Smooth muscle cell (in vitro differentiated cells): ENCODE results near the gene ZBTB4. TPM values are rescaled to one million over a fixed set of nuclear protein-coding genes. Genes with fewer than 3 reads are reported as not detected.

Experiments
- DNase-seq: peaks from one replicate; lab custom pipeline; 2025; ENCODE audit not compliant: unreplicated experiment; lab: John Stamatoyannopoulos, UW
- H2AFZ ChIP-seq: fragments of 200-600 bp; sonication (generic); 2 replicates; pipeline ENCODE4 v1.6.0; 2016; ENCODE audit warnings: antibody characterized with exemption, low read depth, mild to moderate bottlenecking
- H3F3A ChIP-seq: fragments of 200-600 bp; sonication (generic); 2 replicates; pipeline ENCODE4 v1.6.0; 2017; ENCODE audit warnings: antibody characterized with exemption, low read depth
- H3K27ac ChIP-seq: fragments of 200-600 bp; sonication (generic); 2 replicates; pipeline ENCODE4 v1.5.1; 2016; ENCODE audit warnings: low read depth, mild to moderate bottlenecking
- H3K27me3 ChIP-seq: fragments of 200-600 bp; sonication (generic); 2 replicates; pipeline ENCODE4 v1.6.1; 2016; ENCODE audit warnings: low read depth, mild to moderate bottlenecking
- H3K36me3 ChIP-seq: fragments of 200-600 bp; sonication (generic); 2 replicates; pipeline ENCODE4 v1.5.1; 2016; ENCODE audit warnings: low read depth
- H3K4me1 ChIP-seq: fragments of 200-600 bp; sonication (generic); 2 replicates; pipeline ENCODE4 v1.5.1; 2016; ENCODE audit warnings: low read depth
- H3K4me2 ChIP-seq: fragments of 200-600 bp; sonication (generic); 2 replicates; pipeline ENCODE4 v1.6.0; 2016; ENCODE audit warnings: mild to moderate bottlenecking
- H3K4me3 ChIP-seq: fragments of 200-600 bp; sonication (generic); 2 replicates; pipeline ENCODE4 v1.5.1; 2016; ENCODE audit warnings: mild to moderate bottlenecking
- H3K79me2 ChIP-seq: fragments of 200-600 bp; sonication (generic); 2 replicates; pipeline ENCODE4 v1.6.0; 2016; ENCODE audit warnings: low read depth, mild to moderate bottlenecking
- H3K9ac ChIP-seq: fragments of 200-600 bp; sonication (generic); 2 replicates; pipeline ENCODE4 v1.6.0; 2016; ENCODE audit warnings: low read depth
- H3K9me3 ChIP-seq: fragments of 200-600 bp; sonication (generic); replicated peaks from 2 replicates; pipeline ENCODE4 v1.5.1; 2016; ENCODE audit warnings: low read depth
- H4K20me1 ChIP-seq: fragments of 200-600 bp; sonication (generic); 2 replicates; pipeline ENCODE4 v1.6.0; 2016; ENCODE audit warnings: low read depth
- WGBS: methylation state at CpG from one replicate; pipeline ENCODE4 v1.1.7; 2016; ENCODE audit warnings: low lambda C conversion rate; 5-methylcytosine and 5-hydroxymethylcytosine counted together
- polyA plus RNA-seq: library from polyadenylated mRNA; unstranded; fragments of >200 nt; fragmentation: Nextera tagmentation; extraction: Ambion mirVana; gene quantifications from 2 replicates; pipeline ENCODE4 v1.2.1, GENCODE V29; 2016
- total RNA-seq: library from RNA; depleted of rRNA; stranded (reverse); fragments of >200 nt; gene quantifications from 2 replicates; pipeline ENCODE4 v1.2.3, GENCODE V29; 2014
- TF ChIP-seq, protein P1 (sequence below): fragments of 200-600 bp; sonication (generic); IDR thresholded peaks from 2 replicates; pipeline ENCODE4 v1.5.1; 2017; ENCODE audit warnings: borderline replicate concordance, mild to moderate bottlenecking, antibody characterized with exemption; ENCODE audit not compliant: insufficient read depth, poor library complexity, severe bottlenecking

ZBTB4 gene
- total and polyA plus RNA-seq, 2 experiments from 2014 or later, result 22.8 to 25.6 TPM

GRCh38 chr17:7512105-7512504 is 32.7 kb upstream of the ZBTB4 start:
- Histone ChIP-seq H3K27ac (no peak overlapping the region), H3K9ac (no peak overlapping the region), H3F3A (no peaks in the 10 kb centered on the region), H2AFZ (no peak overlapping the region), H3K27me3 (no peaks in the 10 kb centered on the region), H3K9me3 (no peaks in the 10 kb centered on the region), H3K79me2 (no peaks in the 10 kb centered on the region), H4K20me1 (peaks cover 4% of the 10 kb centered on the region), H3K36me3 (peaks cover 19% of the 10 kb centered on the region), H3K4me2 (no peak overlapping the region), H3K4me3 (no peak overlapping the region), H3K4me1 (no peaks in the 10 kb centered on the region)
- TF ChIP-seq, protein P1, sequence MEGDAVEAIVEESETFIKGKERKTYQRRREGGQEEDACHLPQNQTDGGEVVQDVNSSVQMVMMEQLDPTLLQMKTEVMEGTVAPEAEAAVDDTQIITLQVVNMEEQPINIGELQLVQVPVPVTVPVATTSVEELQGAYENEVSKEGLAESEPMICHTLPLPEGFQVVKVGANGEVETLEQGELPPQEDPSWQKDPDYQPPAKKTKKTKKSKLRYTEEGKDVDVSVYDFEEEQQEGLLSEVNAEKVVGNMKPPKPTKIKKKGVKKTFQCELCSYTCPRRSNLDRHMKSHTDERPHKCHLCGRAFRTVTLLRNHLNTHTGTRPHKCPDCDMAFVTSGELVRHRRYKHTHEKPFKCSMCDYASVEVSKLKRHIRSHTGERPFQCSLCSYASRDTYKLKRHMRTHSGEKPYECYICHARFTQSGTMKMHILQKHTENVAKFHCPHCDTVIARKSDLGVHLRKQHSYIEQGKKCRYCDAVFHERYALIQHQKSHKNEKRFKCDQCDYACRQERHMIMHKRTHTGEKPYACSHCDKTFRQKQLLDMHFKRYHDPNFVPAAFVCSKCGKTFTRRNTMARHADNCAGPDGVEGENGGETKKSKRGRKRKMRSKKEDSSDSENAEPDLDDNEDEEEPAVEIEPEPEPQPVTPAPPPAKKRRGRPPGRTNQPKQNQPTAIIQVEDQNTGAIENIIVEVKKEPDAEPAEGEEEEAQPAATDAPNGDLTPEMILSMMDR, result no peak
- DNase-seq, result no peak
- WGBS, result 96% methylated on average over 15 of the region's 15 CpGs

- no peak overlapping the region for H2AFZ ChIP-seq
- 94% methylated on average over 10 of the region's 10 CpGs for WGBS
- no peaks in the 10 kb centered on the region for H3K79me2 ChIP-seq
- TF ChIP-seq, protein P1, result no peak
- H3F3A ChIP-seq, result no peaks in the 10 kb centered on the region
- no peak overlapping the region for H3K9ac ChIP-seq
- H3K36me3 ChIP-seq, result peaks cover 25% of the 10 kb centered on the region
- H3K4me1 ChIP-seq, result no peaks in the 10 kb centered on the region
- H3K4me2 ChIP-seq, result no peak overlapping the region
- no peak for DNase-seq
- peaks cover 7% of the 10 kb centered on the region for H4K20me1 ChIP-seq
- H3K27me3 ChIP-seq, result no peaks in the 10 kb centered on the region
- no peak overlapping the region for H3K4me3 ChIP-seq
- no peaks in the 10 kb centered on the region for H3K9me3 ChIP-seq
- H3K27ac ChIP-seq, result no peak overlapping the region
These were observed 31.7 kb upstream of the ZBTB4 start for GRCh38 chr17:7511108-7511507.

- Histone ChIP-seq H3K79me2 (no peaks in the 10 kb centered on the region), H4K20me1 (peaks cover 12% of the 10 kb centered on the region), H3F3A (no peaks in the 10 kb centered on the region), H3K4me2 (no peak overlapping the region), H3K9me3 (no peaks in the 10 kb centered on the region), H3K4me3 (no peak overlapping the region), H3K27me3 (no peaks in the 10 kb centered on the region), H3K4me1 (no peaks in the 10 kb centered on the region), H3K27ac (no peak overlapping the region), H3K9ac (no peak overlapping the region), H2AFZ (no peak overlapping the region), H3K36me3 (peaks cover 25% of the 10 kb centered on the region)
- 95% methylated on average over 5 of the region's 5 CpGs for WGBS
- TF ChIP-seq, protein P1, result no peak
- no peak for DNase-seq
These were observed 30.5 kb upstream of the ZBTB4 start for GRCh38 chr17:7509937-7510336.

DNA sequence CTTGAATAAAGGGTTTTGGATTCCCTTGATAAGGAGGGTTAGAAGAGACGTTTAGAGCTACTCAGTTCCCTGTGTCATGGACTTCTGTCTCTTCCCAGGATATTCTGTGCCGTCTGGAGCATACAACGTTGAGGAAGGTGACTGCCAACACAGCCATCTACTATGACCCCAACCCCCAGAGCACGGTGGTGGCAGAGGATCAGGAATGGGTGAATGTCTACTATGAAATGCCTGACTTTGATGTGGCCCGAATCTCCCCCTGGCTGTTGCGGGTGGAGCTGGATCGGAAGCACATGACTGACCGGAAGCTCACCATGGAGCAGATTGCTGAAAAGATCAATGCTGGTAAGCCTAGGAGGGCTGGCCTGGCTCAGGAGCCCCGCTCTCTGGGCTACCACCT is 29.4 kb upstream of the ZBTB4 start:
- Histone ChIP-seq H3K27ac (no peak overlapping the region), H3K4me3 (no peak overlapping the region), H3K36me3 (peaks cover 27% of the 10 kb centered on the region), H3K27me3 (no peaks in the 10 kb centered on the region), H2AFZ (no peak overlapping the region), H3K9ac (no peak overlapping the region), H3K79me2 (no peaks in the 10 kb centered on the region), H3K4me1 (no peaks in the 10 kb centered on the region), H3K9me3 (no peaks in the 10 kb centered on the region), H3K4me2 (no peak overlapping the region), H4K20me1 (peaks cover 13% of the 10 kb centered on the region), H3F3A (no peaks in the 10 kb centered on the region)
- DNase-seq, result no peak
- TF ChIP-seq, protein P1, result no peak
- 95% methylated on average over 9 of the region's 9 CpGs for WGBS
